H1 (cell line): Measurements from ENCODE around the gene ADGRF5. TPM values are rescaled to one million over a fixed set of nuclear protein-coding genes. Genes with fewer than 3 reads are reported as not detected.

Source experiments
- CTCF ChIA-PET: fragments of 300-600 bp; sonication (Branson Sonifier 250); formaldehyde crosslinking; loops from one replicate; lab custom pipeline; 2021; ENCODE audit not compliant: partially characterized antibody; lab: Charles Lee
- POLR2A ChIA-PET: fragments of 300-600 bp; sonication (Branson Sonifier 250); formaldehyde crosslinking; loops from one replicate; lab custom pipeline; 2021; ENCODE audit warnings: inconsistent platforms; ENCODE audit not compliant: partially characterized antibody; lab: Charles Lee
- DNase-seq, 2 experiments: peaks; one replicate each; pipeline versions ENCODE4 v3.0.0 to v3.0.0-alpha.2; 2010 to 2022; ENCODE audit warnings: low spot score in 2 of 2, low read depth in 1 of 2, mixed read lengths in 1 of 2
- FAIRE-seq: peaks from 2 replicates; lab custom pipeline; 2011; peaks lifted over from hg19 to GRCh38; lab: Jason Lieb, UNC
- H2AFZ ChIP-seq: 2 replicates; pipeline ENCODE4 v1.8.1; 2012; ENCODE audit warnings: low read length, inconsistent platforms
- H2AK5ac ChIP-seq: 2 replicates; pipeline ENCODE4 v1.6.1; 2013; ENCODE audit warnings: low read depth, low read length
- H2BK120ac ChIP-seq: replicated peaks from 2 replicates; pipeline ENCODE3; 2013; ENCODE audit warnings: low read depth, low read length, inconsistent platforms
- H2BK12ac ChIP-seq: 2 replicates; pipeline ENCODE4 v1.6.1; 2013; ENCODE audit warnings: low read depth, low read length
- H2BK15ac ChIP-seq: 2 replicates; pipeline ENCODE4 v1.6.1; 2013; ENCODE audit warnings: low read length
- H2BK20ac ChIP-seq: 2 replicates; pipeline ENCODE4 v1.6.1; 2013; ENCODE audit warnings: low read length
- H2BK5ac ChIP-seq: 2 replicates; pipeline ENCODE4 v1.6.1; 2013; ENCODE audit warnings: low read depth, low read length
- H3K14ac ChIP-seq: 2 replicates; pipeline ENCODE4 v1.6.1; 2013; ENCODE audit warnings: inconsistent platforms; ENCODE audit not compliant: insufficient read length
- H3K18ac ChIP-seq: 2 replicates; pipeline ENCODE4 v1.6.1; 2013; ENCODE audit warnings: low read length; ENCODE audit errors: extremely low read depth
- H3K23ac ChIP-seq: 2 replicates; pipeline ENCODE4 v1.6.1; 2013; ENCODE audit warnings: inconsistent platforms; ENCODE audit not compliant: insufficient read length
- H3K23me2 ChIP-seq: 2 replicates; pipeline ENCODE4 v1.6.1; 2013; ENCODE audit warnings: low read depth, low read length
- H3K27ac ChIP-seq: 2 replicates; pipeline ENCODE4 v1.6.1; 2011; ENCODE audit warnings: low read depth, low read length, inconsistent platforms
- H3K27me3 ChIP-seq, 4 experiments: replicated peaks in 1 of 4; 1 replicate in 1 of 4; 2 replicates in 3 of 4; pipeline versions ENCODE4 v1.6.1 to v1.8.1; 2011 to 2013; ENCODE audit warnings: low read length in 3 of 4, mild to moderate bottlenecking in 3 of 4, inconsistent platforms in 2 of 4, mixed read lengths in 2 of 4, moderate library complexity in 1 of 4; ENCODE audit not compliant: control insufficient read depth in 3 of 4, insufficient read depth in 3 of 4; ENCODE audit errors: extremely low read depth in 1 of 4
- H3K36me3 ChIP-seq, 4 experiments: 2 replicates each; pipeline versions ENCODE4 v1.6.1 to v1.8.1; 2011 to 2013; ENCODE audit warnings: mild to moderate bottlenecking in 4 of 4, low read length in 3 of 4, moderate library complexity in 2 of 4, control low read depth in 1 of 4, inconsistent platforms in 1 of 4; ENCODE audit not compliant: insufficient read depth in 4 of 4, control insufficient read depth in 2 of 4
- H3K4ac ChIP-seq: replicated peaks from 2 replicates; pipeline ENCODE3; 2013; ENCODE audit warnings: low read length, low read depth, mixed read lengths, inconsistent platforms; ENCODE audit not compliant: insufficient read length
- H3K4me1 ChIP-seq, 4 experiments: replicated peaks in 1 of 4; 1 replicate in 1 of 4; 2 replicates in 3 of 4; pipeline versions ENCODE4 v1.6.1 to v1.8.1; 2011 to 2013; ENCODE audit warnings: low read length in 3 of 4, inconsistent platforms in 2 of 4, mixed read lengths in 1 of 4; ENCODE audit not compliant: insufficient read depth in 4 of 4, control insufficient read depth in 3 of 4
- H3K4me2 ChIP-seq, 2 experiments: 2 replicates each; pipeline versions ENCODE4 v1.6.1 to v1.8.1; 2011 to 2013; ENCODE audit warnings: low read depth in 2 of 2, low read length in 2 of 2, control low read depth in 1 of 2, inconsistent platforms in 1 of 2, mild to moderate bottlenecking in 1 of 2; ENCODE audit not compliant: insufficient read depth in 1 of 2
- H3K4me3 ChIP-seq, 4 experiments: fragments of 200-600, 300-600 bp in 1 of 4; sonication (generic), shearing (Covaris generic), sonication (Bioruptor Twin) in 1 of 4; 2 replicates each; pipeline versions ENCODE4 v1.5.1 to v1.8.1; 2011 to 2016; ENCODE audit warnings: low read length in 4 of 4, low read depth in 3 of 4, control low read depth in 2 of 4, inconsistent platforms in 2 of 4, mild to moderate bottlenecking in 2 of 4, mixed read lengths in 1 of 4, moderate library complexity in 1 of 4; ENCODE audit not compliant: insufficient read depth in 2 of 4; ENCODE audit errors: extremely low read depth in 1 of 4
- H3K56ac ChIP-seq: replicated peaks from 2 replicates; pipeline ENCODE3; 2013; ENCODE audit warnings: low read depth, mild to moderate bottlenecking, mixed read lengths, low read length, inconsistent platforms; ENCODE audit not compliant: insufficient read length
- H3K79me1 ChIP-seq: 2 replicates; pipeline ENCODE4 v1.6.1; 2013; ENCODE audit warnings: low read depth, low read length, control low read depth
- H3K79me2 ChIP-seq, 2 experiments: 2 replicates each; pipeline versions ENCODE4 v1.6.1 to v1.8.1; 2012 to 2013; ENCODE audit warnings: low read length in 2 of 2, mild to moderate bottlenecking in 2 of 2, inconsistent platforms in 1 of 2; ENCODE audit not compliant: insufficient read depth in 2 of 2, control insufficient read depth in 1 of 2
- H3K9ac ChIP-seq, 4 experiments: replicated peaks in 1 of 4; 1 replicate in 1 of 4; 2 replicates in 3 of 4; pipeline versions ENCODE4 v1.6.1 to v1.8.1; 2011 to 2013; ENCODE audit warnings: low read depth in 3 of 4, low read length in 3 of 4, control low read depth in 2 of 4, mild to moderate bottlenecking in 2 of 4, moderate library complexity in 2 of 4, inconsistent platforms in 1 of 4; ENCODE audit errors: extremely low read depth in 1 of 4
- H3K9me3 ChIP-seq, 2 experiments: 2 replicates each; pipeline versions ENCODE4 v1.6.1 to v1.8.1; 2012 to 2013; ENCODE audit warnings: mild to moderate bottlenecking in 2 of 2, moderate library complexity in 2 of 2, control low read depth in 1 of 2, inconsistent platforms in 1 of 2, low read depth in 1 of 2, low read length in 1 of 2, mixed read lengths in 1 of 2; ENCODE audit not compliant: insufficient read depth in 2 of 2
- H4K20me1 ChIP-seq, 2 experiments: replicated peaks in 1 of 2; 2 replicates each; pipeline versions ENCODE3 to v1.8.1; 2011 to 2013; ENCODE audit warnings: inconsistent platforms in 2 of 2, low read length in 2 of 2, mild to moderate bottlenecking in 1 of 2; ENCODE audit not compliant: insufficient read depth in 2 of 2, control insufficient read depth in 1 of 2
- H4K5ac ChIP-seq: 2 replicates; pipeline ENCODE4 v1.6.1; 2013; ENCODE audit warnings: low read length, low read depth, mixed read lengths, inconsistent platforms; ENCODE audit not compliant: insufficient read length
- H4K8ac ChIP-seq: 2 replicates; pipeline ENCODE4 v1.8.0; 2013; ENCODE audit warnings: mild to moderate bottlenecking, moderate library complexity, low read length, inconsistent platforms; ENCODE audit not compliant: insufficient read depth; ENCODE audit errors: extremely low read depth
- H4K91ac ChIP-seq: replicated peaks from 2 replicates; pipeline ENCODE3; 2013; ENCODE audit warnings: low read length, mixed read lengths, inconsistent platforms; ENCODE audit not compliant: insufficient read length
- BACH1 ChIP-seq: IDR thresholded peaks from 2 replicates; pipeline ENCODE4 v1.6.1; 2012; ENCODE audit warnings: low read length, improper control_type of control experiment
- CEBPB ChIP-seq: IDR thresholded peaks from 2 replicates; pipeline ENCODE4 v1.6.1; 2012; ENCODE audit warnings: low read depth, low read length
- CHD2 ChIP-seq: IDR thresholded peaks from 2 replicates; pipeline ENCODE4 v1.6.1; 2012; ENCODE audit warnings: low read length, improper control_type of control experiment
- JUN ChIP-seq: IDR thresholded peaks from 2 replicates; pipeline ENCODE4 v1.6.1; 2011; ENCODE audit warnings: low read depth, mild to moderate bottlenecking, improper control_type of control experiment, low read length
- KDM5A ChIP-seq: fragments of 200-600 bp; IDR thresholded peaks from 2 replicates; pipeline ENCODE4 v1.7.1; 2012; ENCODE audit warnings: mild to moderate bottlenecking, low read length, inconsistent platforms, mixed read lengths
- NRF1 ChIP-seq: IDR thresholded peaks from 2 replicates; pipeline ENCODE4 v1.6.1; 2011; ENCODE audit warnings: mild to moderate bottlenecking, low read depth, low read length, improper control_type of control experiment
- POU5F1 ChIP-seq: IDR thresholded peaks from 2 replicates; pipeline ENCODE4 v1.6.1; 2011; ENCODE audit warnings: low read depth, mild to moderate bottlenecking, low read length, moderate library complexity
- TAF1 ChIP-seq: IDR thresholded peaks from 2 replicates; pipeline ENCODE4 v1.6.1; 2011; ENCODE audit warnings: mild to moderate bottlenecking, low read depth, low read length
- TBP ChIP-seq: IDR thresholded peaks from 2 replicates; pipeline ENCODE4 v1.6.1; 2011; ENCODE audit warnings: low read depth, low read length, improper control_type of control experiment
- WGBS, 2 experiments: shearing (Covaris generic) in 1 of 2; methylation state at CpG; one replicate each; pipeline versions ENCODE4 v1.1.6 to v1.1.7; 2013 to 2015; ENCODE audit warnings: low lambda C conversion rate in 2 of 2, mixed read lengths in 2 of 2, inconsistent platforms in 1 of 2, low coverage in 1 of 2, missing lambda C conversion rate in 1 of 2; ENCODE audit not compliant: insufficient replicate concordance in 2 of 2, insufficient coverage in 1 of 2, insufficient read length in 1 of 2; ENCODE audit errors: extremely low coverage in 1 of 2, missing lambda C conversion rate in 1 of 2; 5-methylcytosine and 5-hydroxymethylcytosine counted together
- polyA plus RNA-seq, 7 experiments: library from polyadenylated mRNA; depleted of rRNA in 3 of 7; stranded (reverse) in 5 of 7; unstranded in 2 of 7; fragments of >200 nt in 5 of 7; fragments of 200-250 nt in 2 of 7; gene quantifications; 1 replicate in 5 of 7; 2 replicates in 1 of 7; 4 replicates in 1 of 7; pipeline versions ENCODE4 v1.2.1 to v1.2.3, GENCODE V29; 2011 to 2013; ENCODE audit warnings: missing spikeins in 2 of 7, mixed read lengths in 2 of 7
- total RNA-seq: library from RNA; stranded (reverse); fragmentation: NEBNext Ultra II Directional; extraction: Animal tissue kit (Norgen Biotek cat#: 25700); gene quantifications from 2 replicates; pipeline ENCODE4 v1.2.1, GENCODE V29; 2021
- TF ChIP-seq, protein P1 (sequence below): IDR thresholded peaks from 2 replicates; pipeline ENCODE4 v1.6.1; 2012; ENCODE audit warnings: inconsistent platforms

ADGRF5 gene
- total and polyA plus RNA-seq, 2 of the 8 experiments (the other 6 are each of a cell fraction or from before 2014, with no cell fraction given): 0.06 TPM; not detected in 1

DNA sequence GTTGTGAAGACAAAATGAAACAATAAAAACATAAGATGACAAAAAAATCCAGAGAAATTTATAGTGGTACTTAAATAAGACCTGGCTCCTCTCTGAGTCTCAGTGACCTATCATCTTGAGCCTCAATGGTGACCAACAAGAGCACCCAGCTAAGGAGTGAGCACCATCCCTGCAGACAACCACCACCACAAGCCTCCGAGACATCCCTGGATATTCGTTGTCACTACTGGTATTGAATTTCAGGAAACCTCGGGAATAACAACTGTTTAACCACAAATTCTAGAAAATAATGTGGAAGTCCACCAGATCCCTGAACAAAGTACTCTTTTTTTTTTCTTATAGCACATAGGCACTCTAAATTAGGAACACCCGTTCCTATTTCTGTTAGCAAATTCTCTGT lies 32.2 kb upstream of the ADGRF5 start:
- Histone ChIP-seq H3K4me1 (peaks cover 0 to 4% (median 3%) of the 10 kb centered on the region in 4 experiments; a peak in 2 of 7 replicates), H2BK12ac (no peak overlapping the region), H2AK5ac (no peak overlapping the region), H2BK20ac (no peak overlapping the region), H3K4me3 (no peak overlapping the region), H2BK15ac (no peak overlapping the region), H3K79me2 (no peaks in the 10 kb centered on the region), H2AFZ (no peak overlapping the region), H4K5ac (no peak overlapping the region), H3K27me3 (no peaks in the 10 kb centered on the region), H3K56ac (no peak overlapping the region), H3K14ac (no peak overlapping the region)
- no peak for DNase-seq
- no peak for FAIRE-seq
- TF ChIP-seq KDM5A (no peak), BACH1 (no peak), POU5F1 (no peak), CHD2 (no peak), NRF1 (no peak), TAF1 (no peak), CEBPB (no peak), TBP (no peak), JUN (no peak)
- TF ChIP-seq, protein P1, sequence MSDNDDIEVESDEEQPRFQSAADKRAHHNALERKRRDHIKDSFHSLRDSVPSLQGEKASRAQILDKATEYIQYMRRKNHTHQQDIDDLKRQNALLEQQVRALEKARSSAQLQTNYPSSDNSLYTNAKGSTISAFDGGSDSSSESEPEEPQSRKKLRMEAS: no peak
- TF ChIP-seq, all 59 proteins: peak for 0
- H3K9me3 ChIP-seq: no peaks in the 10 kb centered on the region
- H3K18ac ChIP-seq: no peak overlapping the region
- no peak overlapping the region for H2BK5ac ChIP-seq
- no peak overlapping the region for H2BK120ac ChIP-seq
- H3K79me1 ChIP-seq: no peaks in the 10 kb centered on the region
- H4K8ac ChIP-seq: no peak overlapping the region
- WGBS, 2 experiments: 87% methylated on average over 4 of the region's 4 CpGs; no CpG with 5 or more reads in 1 of the 2 experiments
- POLR2A ChIA-PET: no interaction called here
- H3K23me2 ChIP-seq: no peaks in the 10 kb centered on the region
- H3K4me2 ChIP-seq: no peak overlapping the region
- H3K4ac ChIP-seq: no peak overlapping the region
- no peak overlapping the region for H3K9ac ChIP-seq
- H3K36me3 ChIP-seq: no peaks in the 10 kb centered on the region
- no peak overlapping the region for H3K23ac ChIP-seq
- H3K27ac ChIP-seq: no peak overlapping the region
- H4K91ac ChIP-seq: no peak overlapping the region
- no peaks in the 10 kb centered on the region for H4K20me1 ChIP-seq
- CTCF ChIA-PET: no interaction called here
